Type B pancreatic cell (in vitro differentiated cells): Measurements from ENCODE around the gene RPLP2. TPM values are rescaled to one million over a fixed set of nuclear protein-coding genes. Genes with fewer than 3 reads are reported as not detected.

ENCODE experiments used
- DNase-seq: peaks from one replicate; pipeline ENCODE4 v3.0.0; 2021; ENCODE audit warnings: mixed read lengths; ENCODE audit not compliant: unreplicated experiment; ENCODE audit errors: extremely low spot score
- H3K27ac Mint-ChIP-seq: 2 replicates; pipeline ENCODE4 v1.8.0; 2021; ENCODE audit warnings: mild to moderate bottlenecking, mixed read lengths
- H3K27me3 Mint-ChIP-seq: 2 replicates; pipeline ENCODE4 v1.8.0; 2021; ENCODE audit warnings: mixed read lengths
- H3K36me3 Mint-ChIP-seq: 2 replicates; pipeline ENCODE4 v1.8.0; 2021; ENCODE audit warnings: mixed read lengths
- H3K4me1 Mint-ChIP-seq: one replicate; pipeline ENCODE4 v1.8.0; 2021; ENCODE audit warnings: mixed read lengths; ENCODE audit not compliant: unreplicated experiment
- H3K4me3 Mint-ChIP-seq: 2 replicates; pipeline ENCODE4 v1.8.0; 2021; ENCODE audit warnings: mild to moderate bottlenecking, mixed read lengths
- H3K9me3 Mint-ChIP-seq: 2 replicates; pipeline ENCODE4 v1.8.0; 2021; ENCODE audit warnings: mixed read lengths
- total RNA-seq: library from RNA; stranded (reverse); gene quantifications from 2 replicates; pipeline ENCODE4 v1.2.1, GENCODE V29; 2021; ENCODE audit warnings: low replicate concordance
- TF ChIP-seq, protein P1 (sequence below): fragments of 200-600 bp; sonication (generic); conservative IDR thresholded peaks from 2 replicates; pipeline ENCODE4 v1.5.0; 2021; ENCODE audit warnings: antibody characterized with exemption, mild to moderate bottlenecking

RPLP2 gene
- total RNA-seq, 1 donor from 2014 or later = 1,985 TPM

DNA sequence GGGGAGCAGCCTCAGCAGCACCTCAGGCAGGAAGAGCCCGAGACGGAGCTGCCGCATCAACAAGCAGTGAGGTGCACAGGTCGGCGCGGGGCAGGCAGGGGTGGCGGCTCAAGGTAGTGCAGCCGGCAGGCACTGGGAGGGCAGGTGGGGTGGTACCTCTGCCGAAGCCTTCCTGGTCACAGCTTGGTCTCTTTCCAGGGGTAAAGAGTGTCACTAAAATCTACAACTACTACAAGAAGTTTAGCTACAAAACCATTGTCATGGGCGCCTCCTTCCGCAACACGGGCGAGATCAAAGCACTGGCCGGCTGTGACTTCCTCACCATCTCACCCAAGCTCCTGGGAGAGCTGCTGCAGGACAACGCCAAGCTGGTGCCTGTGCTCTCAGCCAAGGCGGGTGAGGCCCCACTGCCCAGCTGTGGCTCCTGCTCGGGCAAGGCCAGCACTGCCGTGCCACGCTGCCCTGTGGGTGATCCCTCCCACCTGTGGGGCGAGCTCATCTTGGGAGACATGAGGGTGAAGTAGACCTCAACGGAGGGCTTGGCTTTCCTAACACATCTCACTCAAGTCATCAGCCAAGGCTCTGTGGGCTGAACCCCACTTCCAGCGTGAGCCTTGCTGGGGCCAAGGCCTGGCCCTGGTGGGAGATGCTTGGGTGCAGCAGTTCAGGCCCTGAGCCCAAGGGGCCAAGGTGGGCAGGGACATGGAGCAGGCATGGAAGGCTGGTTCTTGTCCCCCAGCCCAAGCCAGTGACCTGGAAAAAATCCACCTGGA is 46.0 kb upstream of the RPLP2 start:
- DNase-seq = peak; percentile 69
- Mint-ChIP-seq H3K4me1 (no peaks in the 10 kb centered on the region), H3K27me3 (no peaks in the 10 kb centered on the region), H3K36me3 (peaks cover 4% of the 10 kb centered on the region), H3K27ac (peak overlapping the region; percentile 55), H3K4me3 (no peak overlapping the region), H3K9me3 (no peaks in the 10 kb centered on the region)
- TF ChIP-seq, protein P1, sequence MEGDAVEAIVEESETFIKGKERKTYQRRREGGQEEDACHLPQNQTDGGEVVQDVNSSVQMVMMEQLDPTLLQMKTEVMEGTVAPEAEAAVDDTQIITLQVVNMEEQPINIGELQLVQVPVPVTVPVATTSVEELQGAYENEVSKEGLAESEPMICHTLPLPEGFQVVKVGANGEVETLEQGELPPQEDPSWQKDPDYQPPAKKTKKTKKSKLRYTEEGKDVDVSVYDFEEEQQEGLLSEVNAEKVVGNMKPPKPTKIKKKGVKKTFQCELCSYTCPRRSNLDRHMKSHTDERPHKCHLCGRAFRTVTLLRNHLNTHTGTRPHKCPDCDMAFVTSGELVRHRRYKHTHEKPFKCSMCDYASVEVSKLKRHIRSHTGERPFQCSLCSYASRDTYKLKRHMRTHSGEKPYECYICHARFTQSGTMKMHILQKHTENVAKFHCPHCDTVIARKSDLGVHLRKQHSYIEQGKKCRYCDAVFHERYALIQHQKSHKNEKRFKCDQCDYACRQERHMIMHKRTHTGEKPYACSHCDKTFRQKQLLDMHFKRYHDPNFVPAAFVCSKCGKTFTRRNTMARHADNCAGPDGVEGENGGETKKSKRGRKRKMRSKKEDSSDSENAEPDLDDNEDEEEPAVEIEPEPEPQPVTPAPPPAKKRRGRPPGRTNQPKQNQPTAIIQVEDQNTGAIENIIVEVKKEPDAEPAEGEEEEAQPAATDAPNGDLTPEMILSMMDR = no peak

DNA sequence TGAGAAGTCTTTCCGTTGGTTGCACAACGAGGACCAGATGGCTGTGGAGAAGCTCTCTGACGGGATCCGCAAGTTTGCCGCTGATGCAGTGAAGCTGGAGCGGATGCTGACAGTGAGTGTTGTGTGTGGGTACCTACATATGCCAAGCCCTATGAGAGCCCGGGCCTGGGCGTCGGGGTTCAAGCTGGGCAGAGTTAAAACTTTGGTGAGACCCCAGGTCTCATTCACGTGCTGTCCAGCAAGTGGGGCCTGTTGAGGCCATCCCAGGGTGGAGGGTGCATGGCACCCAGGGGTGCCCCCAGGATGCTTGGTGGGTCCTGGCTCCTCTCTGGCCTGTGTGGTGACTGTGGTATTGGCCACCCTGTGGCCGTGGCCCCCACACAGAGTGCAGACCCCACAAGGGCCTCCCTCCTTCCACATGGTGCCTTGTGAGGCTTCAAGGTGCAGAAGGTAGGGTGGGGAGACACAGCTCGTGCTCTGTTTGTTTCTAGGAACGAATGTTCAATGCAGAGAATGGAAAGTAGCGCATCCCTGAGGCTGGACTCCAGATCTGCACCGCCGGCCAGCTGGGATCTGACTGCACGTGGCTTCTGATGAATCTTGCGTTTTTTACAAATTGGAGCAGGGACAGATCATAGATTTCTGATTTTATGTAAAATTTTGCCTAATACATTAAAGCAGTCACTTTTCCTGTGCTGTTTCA is 45.3 kb upstream of the RPLP2 start:
- H3K9me3 Mint-ChIP-seq = no peaks in the 10 kb centered on the region

DNA sequence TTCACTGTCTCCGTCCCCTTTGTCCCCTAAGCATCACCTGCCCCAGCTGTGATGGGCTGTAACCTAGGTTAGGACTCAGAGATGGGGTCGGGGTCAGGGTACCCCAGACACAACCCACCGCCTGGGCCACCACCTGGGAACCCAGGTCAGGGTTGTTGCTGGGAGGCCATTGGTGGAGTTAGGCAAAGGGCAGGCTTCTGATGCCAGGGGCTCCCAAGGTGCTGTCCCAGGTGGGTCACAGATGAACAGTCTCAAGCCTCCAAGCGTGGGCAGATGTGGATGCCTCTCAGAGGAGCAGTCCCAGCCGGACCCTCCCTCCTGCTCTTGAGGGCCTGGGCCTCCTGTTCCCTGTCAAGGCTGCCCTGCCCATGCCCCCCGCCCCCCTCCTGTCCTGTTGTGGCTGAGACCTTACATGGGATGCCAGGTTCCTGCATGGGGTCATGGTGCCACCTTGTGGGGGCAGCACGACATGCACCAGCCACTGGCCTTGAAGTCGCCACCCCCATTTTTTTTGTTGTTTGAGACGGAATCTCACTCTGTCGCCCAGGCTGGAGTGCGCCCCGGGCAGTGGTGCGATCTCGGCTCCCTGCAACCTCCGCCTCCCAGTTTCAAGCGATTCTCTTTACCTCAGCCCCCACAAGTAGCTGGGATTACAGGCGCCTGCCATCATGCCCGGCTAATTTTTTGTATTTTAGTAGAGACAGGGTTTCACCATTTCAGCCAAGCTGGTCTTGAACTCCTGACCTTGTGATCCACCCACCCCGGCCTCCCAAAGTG is 44.6 kb upstream of the RPLP2 start:
- TF ChIP-seq, protein P1 = peak; percentile 68
- no peaks in the 10 kb centered on the region for H3K27me3 Mint-ChIP-seq
- H3K4me1 Mint-ChIP-seq = no peaks in the 10 kb centered on the region
- no peak overlapping the region for H3K4me3 Mint-ChIP-seq
- peak; percentile 69 for DNase-seq
- no peaks in the 10 kb centered on the region for H3K9me3 Mint-ChIP-seq
- H3K27ac Mint-ChIP-seq = peak overlapping the region; percentile 22
- peaks cover 4% of the 10 kb centered on the region for H3K36me3 Mint-ChIP-seq

More for the DNA sequence above, 45.3 kb upstream of the RPLP2 start:
- Mint-ChIP-seq H3K27me3 (no peaks in the 10 kb centered on the region), H3K27ac (peak overlapping the region; percentile 22), H3K36me3 (peaks cover 4% of the 10 kb centered on the region), H3K4me1 (no peaks in the 10 kb centered on the region), H3K4me3 (no peak overlapping the region)
- TF ChIP-seq, protein P1 = no peak
- no peak for DNase-seq

DNA sequence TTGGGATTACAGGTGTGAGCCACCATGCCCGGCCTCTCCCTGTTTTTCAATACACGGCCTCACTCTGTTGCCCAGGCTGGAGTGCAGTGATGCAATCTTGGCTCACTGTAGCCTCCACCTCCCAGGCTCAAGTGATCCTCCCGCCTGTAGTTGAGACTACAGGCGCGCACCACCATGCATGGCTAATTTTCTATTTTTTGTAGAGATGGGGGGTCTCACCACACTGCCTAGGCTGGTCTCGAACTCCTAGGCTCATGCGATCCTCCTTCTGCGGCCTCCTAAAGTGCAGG is 44.0 kb upstream of the RPLP2 start:
- Mint-ChIP-seq H3K4me3 (no peak overlapping the region), H3K27ac (no peak overlapping the region), H3K4me1 (no peaks in the 10 kb centered on the region), H3K27me3 (no peaks in the 10 kb centered on the region), H3K36me3 (peaks cover 4% of the 10 kb centered on the region), H3K9me3 (no peaks in the 10 kb centered on the region)
- DNase-seq = no peak
- TF ChIP-seq, protein P1 = no peak

DNA sequence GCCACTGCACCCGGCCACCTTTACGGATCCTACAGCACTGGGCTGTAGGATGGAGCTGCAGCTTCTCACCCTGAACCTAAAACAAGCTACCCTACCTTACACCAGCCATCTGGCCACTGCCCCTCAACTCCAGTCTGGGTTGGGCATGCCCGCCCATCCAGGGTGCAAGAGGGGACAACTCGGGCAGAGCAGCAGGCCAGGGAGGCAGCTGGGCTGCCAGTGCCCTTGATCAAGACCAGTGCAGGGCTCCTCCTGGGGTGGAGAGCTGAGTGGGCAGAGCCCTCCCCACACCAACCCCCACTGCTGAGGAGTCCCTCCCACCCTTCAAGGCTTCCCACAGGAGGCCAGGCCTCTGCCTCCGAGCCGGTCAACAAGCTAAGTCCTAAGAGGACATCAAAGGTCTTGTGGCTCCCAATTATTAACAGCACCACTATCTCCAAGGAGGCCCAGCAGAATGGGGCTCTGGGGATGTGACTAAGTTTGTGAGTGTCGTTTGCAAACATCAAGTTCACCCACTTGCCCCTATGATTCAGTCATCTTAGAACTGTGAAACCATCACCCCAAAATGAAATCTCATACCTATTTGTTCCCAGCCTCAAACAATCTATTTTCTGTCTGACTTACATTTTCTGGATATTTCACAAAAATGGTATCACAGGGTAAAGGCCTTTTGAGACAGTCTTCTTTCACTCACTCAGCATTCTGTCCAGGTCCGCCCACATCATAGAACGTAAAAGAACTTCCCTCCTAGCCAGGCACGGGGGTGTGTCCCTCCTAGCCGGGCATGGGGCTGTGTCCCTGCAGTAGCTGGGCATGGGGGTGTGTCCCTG is 43.4 kb upstream of the RPLP2 start:
- no peak overlapping the region for H3K27ac Mint-ChIP-seq
- no peaks in the 10 kb centered on the region for H3K27me3 Mint-ChIP-seq
- peaks cover 4% of the 10 kb centered on the region for H3K36me3 Mint-ChIP-seq
- no peak for DNase-seq
- TF ChIP-seq, protein P1 = no peak
- H3K4me1 Mint-ChIP-seq = no peaks in the 10 kb centered on the region
- no peaks in the 10 kb centered on the region for H3K9me3 Mint-ChIP-seq
- no peak overlapping the region for H3K4me3 Mint-ChIP-seq
